HPDE6-E6E7 (cell line): ENCODE results near the gene LONRF3.

Experiments used
- DNase-seq: peaks from one replicate; pipeline ENCODE4 v3.0.0; 2011; ENCODE audit warnings: missing footprints; ENCODE audit errors: extremely low spot score

Gene LONRF3

GRCh38 chrX:118974088-118974907 is at the start of gene LONRF3:
LONRF3 (plus strand) TSS chrX:118974618; CDS start chrX:118974781, 163 bp downstream.
- DNase-seq, result no peak

- DNase-seq, result no peak
Measured at GRCh38 chrX:118928151-118928550, 46.3 kb upstream of the LONRF3 start.

GRCh38 chrX:118935352-118935751 is 39.1 kb upstream of the LONRF3 start:
- DNase-seq, result no peak

- no peak for DNase-seq
Measured at GRCh38 chrX:118941147-118941546, 33.3 kb upstream of the LONRF3 start.

- DNase-seq, result no peak
Measured at GRCh38 chrX:118943102-118943501, 31.3 kb upstream of the LONRF3 start.

GRCh38 chrX:118945921-118946320 is 28.5 kb upstream of the LONRF3 start:
- DNase-seq, result no peak

- no peak for DNase-seq
Measured at GRCh38 chrX:118948270-118948669, 26.1 kb upstream of the LONRF3 start.

GRCh38 chrX:118961866-118962560 is 12.4 kb upstream of the LONRF3 start:
- no peak for DNase-seq

- DNase-seq, result no peak
Measured at GRCh38 chrX:118963159-118963558, 11.3 kb upstream of the LONRF3 start.

GRCh38 chrX:118964252-118964651 is 10.2 kb upstream of the LONRF3 start:
- DNase-seq, result no peak

GRCh38 chrX:118965395-118965794 is 9.0 kb upstream of the LONRF3 start:
- DNase-seq, result no peak

GRCh38 chrX:118968031-118968430 is 6.4 kb upstream of the LONRF3 start:
- no peak for DNase-seq

GRCh38 chrX:118971552-118971951 is 2.9 kb upstream of the LONRF3 start:
- DNase-seq, result no peak

- no peak for DNase-seq
Measured at GRCh38 chrX:118973389-118974087, 880 bp upstream of the LONRF3 start.

GRCh38 chrX:118974908-118975671 is 672 bp downstream of the LONRF3 start:
- no peak for DNase-seq

- no peak for DNase-seq
Measured at GRCh38 chrX:118975831-118976598, 1.6 kb downstream of the LONRF3 start.

GRCh38 chrX:118976599-118977340 is 2.4 kb downstream of the LONRF3 start:
- DNase-seq, result no peak

GRCh38 chrX:118977424-118977823 is 3.0 kb downstream of the LONRF3 start:
- DNase-seq, result no peak

GRCh38 chrX:118978451-118978850 is 4.0 kb downstream of the LONRF3 start:
- no peak for DNase-seq

GRCh38 chrX:118980761-118981160 is 6.3 kb downstream of the LONRF3 start:
- DNase-seq, result no peak
